ENCODE results near the gene TEP1.

TEP1 gene

DNA sequence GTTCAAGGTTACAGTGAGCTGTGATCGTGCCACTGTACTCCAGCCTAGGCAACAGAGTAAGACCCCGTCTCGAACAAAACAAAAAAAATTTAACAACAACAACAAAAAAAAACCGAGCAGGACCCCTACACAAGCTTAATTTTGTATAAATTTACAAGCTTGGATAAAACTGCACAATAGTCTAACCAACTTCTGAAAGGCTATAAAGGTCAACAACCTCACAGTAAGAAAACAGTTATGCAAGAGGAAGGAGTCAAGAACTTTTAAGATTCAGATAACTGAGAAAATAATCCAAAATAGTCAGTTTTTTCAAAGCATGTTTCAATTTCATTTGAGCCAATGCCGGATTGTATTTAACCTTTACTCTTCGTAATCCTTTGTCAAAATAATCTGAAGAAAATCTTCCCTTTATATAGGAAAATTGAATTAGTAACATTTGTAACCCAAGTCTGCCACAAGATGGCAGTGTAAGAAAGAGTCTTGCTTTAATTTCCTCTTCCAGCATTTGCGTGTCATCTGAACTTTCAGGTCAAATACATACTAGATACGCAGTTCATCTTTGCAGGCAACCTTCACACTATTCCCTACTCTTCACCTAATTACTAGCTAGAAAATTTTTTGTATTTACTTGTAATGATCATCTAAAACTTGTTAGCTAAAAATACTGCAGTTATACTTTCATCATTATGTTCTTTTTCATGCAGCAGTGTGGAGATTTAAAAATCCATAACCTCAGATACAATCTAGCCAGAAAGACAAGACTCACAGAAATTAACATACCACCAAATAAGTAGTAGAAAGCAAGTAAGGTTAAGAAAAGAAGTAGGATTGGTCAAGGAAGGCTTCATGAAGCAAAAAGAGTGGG, 86.1 kb downstream of the TEP1 start:
- Histone ChIP-seq H3K36me3 (ENCODE audit: control insufficient read depth, insufficient read depth, low read length) (peaks cover 70% of the 10 kb centered on the region), H3K4me3 (ENCODE audit: extremely low read depth, insufficient read depth, low read length, poor library complexity, severe bottlenecking) (no peak overlapping the region), H3K9me3 (ENCODE audit: control insufficient read depth, low read length) (no peaks in the 10 kb centered on the region), H3K4me1 (ENCODE audit: control insufficient read depth, insufficient read depth, low read length, poor library complexity, severe bottlenecking) (peaks cover 7% of the 10 kb centered on the region), H3K27ac (ENCODE audit: low read depth, low read length, severe bottlenecking) (no peak overlapping the region)
- WGBS, 2 experiments (ENCODE audit: insufficient coverage in 2 of 2), result 100% methylated on average over 4 of the region's 8 CpGs; no CpG with 5 or more reads in 1 of the 2 experiments

DNA sequence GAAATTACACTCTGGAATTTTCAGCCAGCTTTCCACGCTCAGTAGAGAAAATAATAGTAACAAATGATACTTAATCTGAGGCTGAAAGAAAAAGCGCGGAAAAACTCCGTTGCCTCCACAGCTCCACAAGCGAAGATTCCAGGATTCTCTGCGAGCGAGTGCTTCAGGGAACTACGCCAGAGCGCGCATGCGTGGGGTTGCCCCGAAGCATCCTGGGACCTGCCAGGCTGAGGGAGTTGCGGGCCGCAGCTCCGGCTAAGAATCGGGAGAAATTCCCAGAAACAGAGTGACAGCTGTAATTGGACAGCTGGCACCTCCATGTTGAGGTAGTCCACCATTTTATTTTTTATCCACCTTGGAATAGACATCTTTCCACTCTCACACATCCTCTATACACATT, 95.6 kb downstream of the TEP1 start:
- 95 to 96% methylated on average over 15 of the region's 16 CpGs for WGBS, 2 experiments (ENCODE audit: insufficient coverage in 2 of 2)
- H3K36me3 ChIP-seq (ENCODE audit: control insufficient read depth, insufficient read depth, low read length), result peaks cover 96% of the 10 kb centered on the region
- no peaks in the 10 kb centered on the region for H3K9me3 ChIP-seq (ENCODE audit: control insufficient read depth, low read length)

More for the DNA sequence above, 95.6 kb downstream of the TEP1 start:
- no peaks in the 10 kb centered on the region for H3K4me1 ChIP-seq (ENCODE audit: control insufficient read depth, insufficient read depth, low read length, poor library complexity, severe bottlenecking)
- H3K4me3 ChIP-seq (ENCODE audit: extremely low read depth, insufficient read depth, low read length, poor library complexity, severe bottlenecking), result no peak overlapping the region
- no peak overlapping the region for H3K27ac ChIP-seq (ENCODE audit: low read depth, low read length, severe bottlenecking)
